Upper lobe of left lung (tissue), 4 donors: ENCODE data around the gene TMEM238L.

Experiments
- EP300 ChIP-seq, 4 donors: sonication (generic); formaldehyde crosslinking; IDR thresholded peaks; one replicate each; pipeline ENCODE4 v1.5.1; 2017; ENCODE audit warnings: antibody characterized with exemption in 4 of 4, control low read depth in 2 of 4
- POLR2A ChIP-seq, 4 donors: fragments of 450-650 bp; IDR thresholded peaks; one replicate each; pipeline ENCODE4 v1.5.1; 2016 to 2017; ENCODE audit warnings: antibody characterized with exemption in 4 of 4, mild to moderate bottlenecking in 2 of 4
- POLR2AphosphoS5 ChIP-seq, 2 donors: sonication (generic); formaldehyde crosslinking; IDR thresholded peaks; one replicate each; pipeline ENCODE4 v1.5.1; 2017; ENCODE audit warnings: antibody characterized with exemption in 2 of 2
- TF ChIP-seq, protein P1 (sequence below), 6 experiments: fragments of 450-650 bp in 4 of 6; fragments of 200-600 bp in 2 of 6; sonication (generic) in 2 of 6; IDR thresholded peaks; one replicate each; pipeline ENCODE4 v1.5.1; 2016 to 2019; ENCODE audit warnings: antibody characterized with exemption in 6 of 6

DNA sequence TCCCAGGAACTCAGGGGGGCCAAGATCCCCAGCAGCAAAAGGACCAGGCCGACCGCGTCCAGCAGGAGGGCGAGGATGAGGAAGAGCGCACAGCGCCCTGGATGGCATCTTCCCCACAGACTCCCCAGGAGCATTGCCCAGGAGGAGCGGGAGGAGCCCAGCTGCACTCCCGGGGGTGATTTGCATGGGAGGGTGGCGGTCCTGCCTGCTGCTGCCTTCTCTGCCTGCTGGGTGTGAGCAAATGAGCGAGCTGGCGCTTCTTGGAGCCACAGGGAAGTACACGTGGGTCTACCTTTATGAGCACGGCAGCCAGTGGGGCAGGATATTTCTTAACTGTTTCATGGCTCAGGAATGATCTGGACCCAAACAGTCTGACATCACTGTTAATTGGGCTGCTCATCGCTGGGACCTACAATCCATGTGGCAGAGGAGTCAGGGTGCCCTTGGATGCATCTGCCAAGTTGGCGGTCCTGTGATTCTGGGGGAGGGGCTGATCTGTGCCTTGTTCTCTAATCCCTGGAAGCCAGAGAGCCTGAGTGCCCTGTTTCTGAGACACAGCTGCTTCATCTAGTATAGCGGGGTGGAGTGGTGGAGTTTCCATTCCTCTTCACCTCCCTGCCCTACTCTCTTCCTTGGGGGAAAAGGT is at the start of gene TMEM238L:
- TF ChIP-seq, protein P1, sequence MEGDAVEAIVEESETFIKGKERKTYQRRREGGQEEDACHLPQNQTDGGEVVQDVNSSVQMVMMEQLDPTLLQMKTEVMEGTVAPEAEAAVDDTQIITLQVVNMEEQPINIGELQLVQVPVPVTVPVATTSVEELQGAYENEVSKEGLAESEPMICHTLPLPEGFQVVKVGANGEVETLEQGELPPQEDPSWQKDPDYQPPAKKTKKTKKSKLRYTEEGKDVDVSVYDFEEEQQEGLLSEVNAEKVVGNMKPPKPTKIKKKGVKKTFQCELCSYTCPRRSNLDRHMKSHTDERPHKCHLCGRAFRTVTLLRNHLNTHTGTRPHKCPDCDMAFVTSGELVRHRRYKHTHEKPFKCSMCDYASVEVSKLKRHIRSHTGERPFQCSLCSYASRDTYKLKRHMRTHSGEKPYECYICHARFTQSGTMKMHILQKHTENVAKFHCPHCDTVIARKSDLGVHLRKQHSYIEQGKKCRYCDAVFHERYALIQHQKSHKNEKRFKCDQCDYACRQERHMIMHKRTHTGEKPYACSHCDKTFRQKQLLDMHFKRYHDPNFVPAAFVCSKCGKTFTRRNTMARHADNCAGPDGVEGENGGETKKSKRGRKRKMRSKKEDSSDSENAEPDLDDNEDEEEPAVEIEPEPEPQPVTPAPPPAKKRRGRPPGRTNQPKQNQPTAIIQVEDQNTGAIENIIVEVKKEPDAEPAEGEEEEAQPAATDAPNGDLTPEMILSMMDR (IDR thresholded peaks at IDR 0.05): no peak
- no peak for TF ChIP-seq EP300 (IDR thresholded peaks at IDR 0.05)
- TF ChIP-seq POLR2A (IDR thresholded peaks at IDR 0.05): no peak
- TF ChIP-seq POLR2AphosphoS5 (IDR thresholded peaks at IDR 0.05): no peak
